H1 (cell line): ENCODE data around the gene FOXQ1. TPM values are rescaled to one million over a fixed set of nuclear protein-coding genes. Genes with fewer than 3 reads are reported as not detected.

Source experiments
- CTCF ChIA-PET: fragments of 300-600 bp; sonication (Branson Sonifier 250); formaldehyde crosslinking; loops from one replicate; lab custom pipeline; 2021; ENCODE audit not compliant: partially characterized antibody; lab: Charles Lee
- POLR2A ChIA-PET: fragments of 300-600 bp; sonication (Branson Sonifier 250); formaldehyde crosslinking; loops from one replicate; lab custom pipeline; 2021; ENCODE audit warnings: inconsistent platforms; ENCODE audit not compliant: partially characterized antibody; lab: Charles Lee
- DNase-seq, 2 experiments: peaks; one replicate each; pipeline versions ENCODE4 v3.0.0 to v3.0.0-alpha.2; 2010 to 2022; ENCODE audit warnings: low spot score in 2 of 2, low read depth in 1 of 2, mixed read lengths in 1 of 2
- FAIRE-seq: peaks from 2 replicates; lab custom pipeline; 2011; peaks lifted over from hg19 to GRCh38; lab: Jason Lieb, UNC
- H2AFZ ChIP-seq: 2 replicates; pipeline ENCODE4 v1.8.1; 2012; ENCODE audit warnings: low read length, inconsistent platforms
- H2AK5ac ChIP-seq: 2 replicates; pipeline ENCODE4 v1.6.1; 2013; ENCODE audit warnings: low read depth, low read length
- H2BK120ac ChIP-seq: replicated peaks from 2 replicates; pipeline ENCODE3; 2013; ENCODE audit warnings: low read depth, low read length, inconsistent platforms
- H2BK12ac ChIP-seq: 2 replicates; pipeline ENCODE4 v1.6.1; 2013; ENCODE audit warnings: low read depth, low read length
- H2BK15ac ChIP-seq: 2 replicates; pipeline ENCODE4 v1.6.1; 2013; ENCODE audit warnings: low read length
- H2BK20ac ChIP-seq: 2 replicates; pipeline ENCODE4 v1.6.1; 2013; ENCODE audit warnings: low read length
- H2BK5ac ChIP-seq: 2 replicates; pipeline ENCODE4 v1.6.1; 2013; ENCODE audit warnings: low read depth, low read length
- H3K14ac ChIP-seq: 2 replicates; pipeline ENCODE4 v1.6.1; 2013; ENCODE audit warnings: inconsistent platforms; ENCODE audit not compliant: insufficient read length
- H3K18ac ChIP-seq: 2 replicates; pipeline ENCODE4 v1.6.1; 2013; ENCODE audit warnings: low read length; ENCODE audit errors: extremely low read depth
- H3K23ac ChIP-seq: 2 replicates; pipeline ENCODE4 v1.6.1; 2013; ENCODE audit warnings: inconsistent platforms; ENCODE audit not compliant: insufficient read length
- H3K23me2 ChIP-seq: 2 replicates; pipeline ENCODE4 v1.6.1; 2013; ENCODE audit warnings: low read depth, low read length
- H3K27ac ChIP-seq: 2 replicates; pipeline ENCODE4 v1.6.1; 2011; ENCODE audit warnings: low read depth, low read length, inconsistent platforms
- H3K27me3 ChIP-seq, 4 experiments: replicated peaks in 1 of 4; 1 replicate in 1 of 4; 2 replicates in 3 of 4; pipeline versions ENCODE4 v1.6.1 to v1.8.1; 2011 to 2013; ENCODE audit warnings: low read length in 3 of 4, mild to moderate bottlenecking in 3 of 4, inconsistent platforms in 2 of 4, mixed read lengths in 2 of 4, moderate library complexity in 1 of 4; ENCODE audit not compliant: control insufficient read depth in 3 of 4, insufficient read depth in 3 of 4; ENCODE audit errors: extremely low read depth in 1 of 4
- H3K36me3 ChIP-seq, 4 experiments: 2 replicates each; pipeline versions ENCODE4 v1.6.1 to v1.8.1; 2011 to 2013; ENCODE audit warnings: mild to moderate bottlenecking in 4 of 4, low read length in 3 of 4, moderate library complexity in 2 of 4, control low read depth in 1 of 4, inconsistent platforms in 1 of 4; ENCODE audit not compliant: insufficient read depth in 4 of 4, control insufficient read depth in 2 of 4
- H3K4ac ChIP-seq: replicated peaks from 2 replicates; pipeline ENCODE3; 2013; ENCODE audit warnings: low read length, low read depth, mixed read lengths, inconsistent platforms; ENCODE audit not compliant: insufficient read length
- H3K4me1 ChIP-seq, 4 experiments: replicated peaks in 1 of 4; 1 replicate in 1 of 4; 2 replicates in 3 of 4; pipeline versions ENCODE4 v1.6.1 to v1.8.1; 2011 to 2013; ENCODE audit warnings: low read length in 3 of 4, inconsistent platforms in 2 of 4, mixed read lengths in 1 of 4; ENCODE audit not compliant: insufficient read depth in 4 of 4, control insufficient read depth in 3 of 4
- H3K4me2 ChIP-seq, 2 experiments: 2 replicates each; pipeline versions ENCODE4 v1.6.1 to v1.8.1; 2011 to 2013; ENCODE audit warnings: low read depth in 2 of 2, low read length in 2 of 2, control low read depth in 1 of 2, inconsistent platforms in 1 of 2, mild to moderate bottlenecking in 1 of 2; ENCODE audit not compliant: insufficient read depth in 1 of 2
- H3K4me3 ChIP-seq, 4 experiments: fragments of 200-600, 300-600 bp in 1 of 4; sonication (generic), shearing (Covaris generic), sonication (Bioruptor Twin) in 1 of 4; 2 replicates each; pipeline versions ENCODE4 v1.5.1 to v1.8.1; 2011 to 2016; ENCODE audit warnings: low read length in 4 of 4, low read depth in 3 of 4, control low read depth in 2 of 4, inconsistent platforms in 2 of 4, mild to moderate bottlenecking in 2 of 4, mixed read lengths in 1 of 4, moderate library complexity in 1 of 4; ENCODE audit not compliant: insufficient read depth in 2 of 4; ENCODE audit errors: extremely low read depth in 1 of 4
- H3K56ac ChIP-seq: replicated peaks from 2 replicates; pipeline ENCODE3; 2013; ENCODE audit warnings: low read depth, mild to moderate bottlenecking, mixed read lengths, low read length, inconsistent platforms; ENCODE audit not compliant: insufficient read length
- H3K79me1 ChIP-seq: 2 replicates; pipeline ENCODE4 v1.6.1; 2013; ENCODE audit warnings: low read depth, low read length, control low read depth
- H3K79me2 ChIP-seq, 2 experiments: 2 replicates each; pipeline versions ENCODE4 v1.6.1 to v1.8.1; 2012 to 2013; ENCODE audit warnings: low read length in 2 of 2, mild to moderate bottlenecking in 2 of 2, inconsistent platforms in 1 of 2; ENCODE audit not compliant: insufficient read depth in 2 of 2, control insufficient read depth in 1 of 2
- H3K9ac ChIP-seq, 4 experiments: replicated peaks in 1 of 4; 1 replicate in 1 of 4; 2 replicates in 3 of 4; pipeline versions ENCODE4 v1.6.1 to v1.8.1; 2011 to 2013; ENCODE audit warnings: low read depth in 3 of 4, low read length in 3 of 4, control low read depth in 2 of 4, mild to moderate bottlenecking in 2 of 4, moderate library complexity in 2 of 4, inconsistent platforms in 1 of 4; ENCODE audit errors: extremely low read depth in 1 of 4
- H3K9me3 ChIP-seq, 2 experiments: 2 replicates each; pipeline versions ENCODE4 v1.6.1 to v1.8.1; 2012 to 2013; ENCODE audit warnings: mild to moderate bottlenecking in 2 of 2, moderate library complexity in 2 of 2, control low read depth in 1 of 2, inconsistent platforms in 1 of 2, low read depth in 1 of 2, low read length in 1 of 2, mixed read lengths in 1 of 2; ENCODE audit not compliant: insufficient read depth in 2 of 2
- H4K20me1 ChIP-seq, 2 experiments: replicated peaks in 1 of 2; 2 replicates each; pipeline versions ENCODE3 to v1.8.1; 2011 to 2013; ENCODE audit warnings: inconsistent platforms in 2 of 2, low read length in 2 of 2, mild to moderate bottlenecking in 1 of 2; ENCODE audit not compliant: insufficient read depth in 2 of 2, control insufficient read depth in 1 of 2
- H4K5ac ChIP-seq: 2 replicates; pipeline ENCODE4 v1.6.1; 2013; ENCODE audit warnings: low read length, low read depth, mixed read lengths, inconsistent platforms; ENCODE audit not compliant: insufficient read length
- H4K8ac ChIP-seq: 2 replicates; pipeline ENCODE4 v1.8.0; 2013; ENCODE audit warnings: mild to moderate bottlenecking, moderate library complexity, low read length, inconsistent platforms; ENCODE audit not compliant: insufficient read depth; ENCODE audit errors: extremely low read depth
- H4K91ac ChIP-seq: replicated peaks from 2 replicates; pipeline ENCODE3; 2013; ENCODE audit warnings: low read length, mixed read lengths, inconsistent platforms; ENCODE audit not compliant: insufficient read length
- CHD1 ChIP-seq: IDR thresholded peaks from 2 replicates; pipeline ENCODE4 v1.6.1; 2012; ENCODE audit warnings: low read depth, low read length, improper control_type of control experiment
- EGR1 ChIP-seq: IDR thresholded peaks from 2 replicates; pipeline ENCODE4 v1.6.1; 2011; ENCODE audit warnings: low read depth, low read length, borderline replicate concordance
- KDM4A ChIP-seq: IDR thresholded peaks from one replicate; pipeline ENCODE4 v1.7.1; 2012; ENCODE audit warnings: low read depth, mild to moderate bottlenecking, moderate library complexity, low read length, inconsistent platforms; ENCODE audit not compliant: severe bottlenecking
- WGBS, 2 experiments: shearing (Covaris generic) in 1 of 2; methylation state at CpG; one replicate each; pipeline versions ENCODE4 v1.1.6 to v1.1.7; 2013 to 2015; ENCODE audit warnings: low lambda C conversion rate in 2 of 2, mixed read lengths in 2 of 2, inconsistent platforms in 1 of 2, low coverage in 1 of 2, missing lambda C conversion rate in 1 of 2; ENCODE audit not compliant: insufficient replicate concordance in 2 of 2, insufficient coverage in 1 of 2, insufficient read length in 1 of 2; ENCODE audit errors: extremely low coverage in 1 of 2, missing lambda C conversion rate in 1 of 2; 5-methylcytosine and 5-hydroxymethylcytosine counted together
- polyA plus RNA-seq, 7 experiments: library from polyadenylated mRNA; depleted of rRNA in 3 of 7; stranded (reverse) in 5 of 7; unstranded in 2 of 7; fragments of >200 nt in 5 of 7; fragments of 200-250 nt in 2 of 7; gene quantifications; 1 replicate in 5 of 7; 2 replicates in 1 of 7; 4 replicates in 1 of 7; pipeline versions ENCODE4 v1.2.1 to v1.2.3, GENCODE V29; 2011 to 2013; ENCODE audit warnings: missing spikeins in 2 of 7, mixed read lengths in 2 of 7
- total RNA-seq: library from RNA; stranded (reverse); fragmentation: NEBNext Ultra II Directional; extraction: Animal tissue kit (Norgen Biotek cat#: 25700); gene quantifications from 2 replicates; pipeline ENCODE4 v1.2.1, GENCODE V29; 2021

FOXQ1 gene
- total and polyA plus RNA-seq, 2 of the 8 experiments (the other 6 are each of a cell fraction or from before 2014, with no cell fraction given) = 0.03 TPM; not detected in 1

DNA sequence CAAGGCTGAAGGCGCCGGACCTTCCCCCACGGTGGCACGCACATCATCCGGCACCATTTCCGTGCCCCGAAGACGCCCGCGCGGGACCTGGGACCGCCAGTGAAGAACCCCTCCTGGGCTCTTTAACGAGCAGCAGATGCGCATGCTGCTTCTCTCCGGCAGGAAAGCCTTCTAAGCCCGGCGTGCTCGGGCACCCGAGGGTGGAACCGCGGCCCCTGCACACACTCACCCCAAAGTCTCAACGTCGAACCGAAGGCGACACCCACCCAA, 240 bp downstream of the FOXQ1 start:
- no peak overlapping the region for H3K23ac ChIP-seq
- peaks cover 11 to 13% of the 10 kb centered on the region in 2 experiments for H4K20me1 ChIP-seq
- no peaks in the 10 kb centered on the region; a peak in 1 of 8 replicates for H3K36me3 ChIP-seq
- no peak overlapping the region for H2AK5ac ChIP-seq
- H2BK120ac ChIP-seq = no peak overlapping the region
- DNase-seq = no peak
- ChIA-PET POLR2A (interaction anchor here (1.1 kb wide), 1 partner anchor 74 kb away, joined by 3 read pairs; no protein-coding TSS in a partner anchor), CTCF (interaction anchor here (0.7 to 2.5 kb wide), 9 partner anchors 12 to 359 kb away, joined by 3 to 10 read pairs (median 3); no protein-coding TSS in a partner anchor)
- no peak overlapping the region for H2BK20ac ChIP-seq
- no peak overlapping the region for H2BK12ac ChIP-seq
- H4K8ac ChIP-seq = no peak overlapping the region
- no peak overlapping the region for H3K56ac ChIP-seq
- no peak overlapping the region for H2BK15ac ChIP-seq
- H3K14ac ChIP-seq = no peak overlapping the region
- no peak overlapping the region for H3K18ac ChIP-seq
- H3K27me3 ChIP-seq = peaks cover 77 to 91% (median 86%) of the 10 kb centered on the region in 4 experiments
- no peaks in the 10 kb centered on the region for H3K79me2 ChIP-seq
- no peak overlapping the region for H3K27ac ChIP-seq
- no peak overlapping the region for H2AFZ ChIP-seq
- H2BK5ac ChIP-seq = no peak overlapping the region
- H3K4me1 ChIP-seq = peaks cover 0 to 20% (median 5%) of the 10 kb centered on the region in 4 experiments; a peak in 5 of 7 replicates
- H3K4me3 ChIP-seq = peak overlapping the region; percentile 36 to 61 (median 44); a peak in 7 of 8 replicates
- H3K79me1 ChIP-seq = no peaks in the 10 kb centered on the region
- H3K4ac ChIP-seq = no peak overlapping the region
- peaks cover 19% of the 10 kb centered on the region; the same call in 1 of the 2 replicates for H3K23me2 ChIP-seq
- H4K91ac ChIP-seq = no peak overlapping the region
- FAIRE-seq = no peak
- no peak overlapping the region for H4K5ac ChIP-seq
- no peaks in the 10 kb centered on the region for H3K9me3 ChIP-seq
- WGBS, 2 experiments = 1% methylated on average over 25 of the region's 25 CpGs; no CpG with 5 or more reads in 1 of the 2 experiments
- H3K4me2 ChIP-seq = peak overlapping the region; percentile 78 to 87
- no peak overlapping the region for H3K9ac ChIP-seq
- TF ChIP-seq CHD1 (no peak), KDM4A (peak; percentile 9), EGR1 (no peak)
